Gastrocnemius medialis (tissue), 4 donors: ENCODE measurements around the gene BMPR1A.

Source experiments
- CTCF ChIP-seq, 5 experiments: fragments of 450-650 bp in 3 of 5; fragments of 200-600 bp in 2 of 5; sonication (generic) in 2 of 5; IDR thresholded peaks in 4 of 5; conservative IDR thresholded peaks in 1 of 5; 1 replicate in 4 of 5; 2 replicates in 1 of 5; pipeline ENCODE4 v1.5.1; 2016 to 2019; ENCODE audit warnings: antibody characterized with exemption in 5 of 5, mild to moderate bottlenecking in 3 of 5, moderate library complexity in 3 of 5
- POLR2A ChIP-seq, 2 donors: fragments of 450-650 bp; IDR thresholded peaks; one replicate each; pipeline ENCODE4 v1.6.1; 2017; ENCODE audit warnings: antibody characterized with exemption in 2 of 2, mild to moderate bottlenecking in 2 of 2, moderate library complexity in 2 of 2

DNA sequence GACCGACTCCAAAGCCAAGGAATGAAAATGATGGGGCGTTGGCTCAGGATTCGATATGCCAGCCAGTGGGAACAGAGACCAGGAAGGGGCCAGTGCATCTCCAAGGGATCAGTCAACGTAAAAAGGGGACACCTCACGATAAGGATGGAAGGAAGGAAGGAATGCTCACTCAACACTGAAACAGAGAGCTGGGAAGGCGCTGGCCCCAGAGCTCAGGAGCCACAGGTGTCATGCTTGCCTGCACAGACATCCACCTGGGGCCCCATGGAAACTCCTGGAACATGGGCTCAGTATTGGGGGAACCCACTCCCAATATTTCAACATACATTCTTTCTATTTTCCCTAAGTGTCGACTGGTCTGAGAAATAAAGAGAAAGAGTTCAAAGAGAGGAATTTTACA, 195.7 kb downstream of the BMPR1A start:
- TF ChIP-seq CTCF (IDR thresholded peaks at IDR 0.05 in 4 of 5, conservative IDR thresholded peaks at IDR 0.05 in 1 of 5): no peak
- TF ChIP-seq POLR2A (IDR thresholded peaks at IDR 0.05): no peak
